Activated CD8-positive, alpha-beta memory T cell treated with anti-CD3 and anti-CD28 coated beads for 4 hours (primary cell): ENCODE data around the gene DDAH2.

Experiments
- DNase-seq, 2 donors: peaks; one replicate each; pipeline ENCODE4 v3.0.0-alpha.2; 2020; ENCODE audit warnings: low read depth in 2 of 2

DDAH2 gene

GRCh38 chr6:31728767-31729514 lies at the start of gene DDAH2:
Gene DDAH2, minus strand, starts transcription at chr6:31729299. Its CDS starts 138 bp downstream, at chr6:31729161.
- DNase-seq: no peak

- no peak for DNase-seq
These were observed 49.1 kb upstream of the DDAH2 start for GRCh38 chr6:31778193-31778592.

DNA sequence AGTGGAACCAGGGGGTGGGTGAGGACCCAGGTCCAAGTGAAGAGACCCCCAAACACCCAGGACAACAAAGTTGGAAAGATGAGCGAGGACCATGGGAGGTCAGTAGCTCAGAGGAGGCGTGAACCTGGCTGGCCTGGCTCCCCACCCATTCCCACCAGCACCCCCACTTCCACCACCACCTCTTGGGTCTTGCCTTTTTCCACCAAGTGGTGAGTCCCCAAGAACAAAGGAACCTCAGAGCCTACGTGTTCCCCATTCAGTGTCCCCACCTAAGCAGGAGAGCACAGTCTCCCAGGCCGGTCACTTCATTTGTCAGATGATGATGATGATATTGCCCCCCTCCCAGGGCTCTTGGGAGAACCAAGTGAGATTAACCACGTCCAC lies 48.6 kb upstream of the DDAH2 start:
- no peak for DNase-seq

DNA sequence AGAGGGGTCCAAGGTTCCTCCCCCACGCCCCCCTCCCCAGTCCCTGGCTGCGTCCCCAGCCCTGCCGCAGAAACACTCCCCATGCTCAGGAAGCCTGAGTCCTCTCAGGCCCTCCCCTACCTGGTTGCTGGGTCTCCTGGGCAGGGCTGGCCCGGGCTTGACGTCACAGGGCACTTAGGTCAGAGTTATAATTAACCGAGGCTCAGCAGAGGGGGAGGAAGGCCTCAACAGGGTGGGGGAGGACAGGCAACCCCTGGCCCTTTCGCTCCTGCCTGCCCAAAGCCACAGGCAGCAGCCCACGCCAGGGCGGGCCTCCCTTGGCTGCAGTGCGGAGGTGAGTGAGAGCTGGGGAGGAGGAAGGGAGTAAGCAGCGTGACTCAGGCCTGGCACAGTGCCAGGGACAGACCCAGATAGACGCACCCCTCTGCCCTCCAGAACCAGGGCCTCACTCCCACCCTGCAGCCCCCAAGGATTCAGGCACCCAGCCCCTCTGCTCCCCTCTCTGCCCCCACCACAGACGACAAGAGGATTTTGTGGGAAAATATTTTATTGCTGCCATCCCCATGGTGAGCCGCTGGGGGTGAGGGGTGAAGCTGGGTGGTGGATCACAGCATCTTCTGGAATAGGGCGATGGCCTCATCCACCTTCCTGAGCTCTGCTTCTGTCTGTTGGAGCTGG lies 48.0 kb upstream of the DDAH2 start, which contains the start of gene VWA7:
Gene VWA7, minus strand, starts transcription at position 340 of the 678 bp plus-strand sequence. CDS start 549 bp downstream, outside the sequence.
- DNase-seq: peak; percentile 68 to 75

DNA sequence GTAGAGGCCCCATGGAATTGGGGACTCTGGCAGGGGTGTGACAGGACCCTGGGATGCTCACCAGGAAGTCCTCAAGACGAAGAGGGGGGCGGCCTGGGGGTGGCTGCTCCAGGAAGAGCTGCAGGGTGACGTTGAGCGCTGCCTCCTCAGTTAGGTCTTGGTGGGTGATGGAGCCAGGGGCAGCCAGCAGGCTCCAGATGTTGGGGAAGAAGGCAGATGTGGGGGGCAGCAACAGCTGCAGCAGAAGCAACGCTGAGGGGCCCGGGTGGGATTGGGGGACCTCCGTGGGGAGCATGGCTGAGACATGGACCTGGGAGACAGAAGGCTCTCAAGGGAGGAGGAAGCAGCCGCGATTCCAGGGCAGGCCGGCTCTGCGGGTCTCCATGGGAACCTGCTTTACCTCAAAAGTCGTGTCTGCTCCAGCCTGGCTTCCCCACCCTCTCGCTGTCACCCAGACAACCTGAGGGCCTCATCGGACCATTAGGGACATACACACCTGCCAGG lies 47.4 kb upstream of the DDAH2 start:
- DNase-seq: no peak

GRCh38 chr6:31775633-31776484 lies 46.8 kb upstream of the DDAH2 start:
- no peak for DNase-seq

DNA sequence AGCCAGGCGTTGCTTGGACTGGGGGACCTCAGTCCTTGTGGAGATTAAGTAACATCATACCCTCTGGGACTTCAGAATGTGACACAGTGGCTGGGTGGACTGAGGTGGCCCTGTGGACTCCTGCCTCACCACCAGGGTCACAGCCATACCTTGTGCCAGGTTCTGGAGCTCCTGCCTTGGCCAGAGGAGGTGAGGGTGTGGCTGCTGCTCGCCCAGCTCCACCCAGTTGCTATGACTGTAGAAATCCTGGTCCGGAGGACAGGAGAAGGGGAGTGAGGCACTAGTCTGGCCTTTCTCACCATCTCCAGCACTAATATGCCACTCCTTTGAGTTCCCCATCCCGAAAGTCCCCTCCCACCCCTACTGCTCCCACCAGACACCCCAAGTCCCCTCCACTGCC lies 46.1 kb upstream of the DDAH2 start:
- no peak for DNase-seq

GRCh38 chr6:31771992-31772358 lies 42.9 kb upstream of the DDAH2 start:
- peak in 1 of 2 donors; percentile 22 for DNase-seq

GRCh38 chr6:31770860-31771259 lies 41.8 kb upstream of the DDAH2 start:
- DNase-seq: no peak

- DNase-seq: peak; percentile 53 to 61
These were observed 40.7 kb upstream of the DDAH2 start for GRCh38 chr6:31769684-31770371.

GRCh38 chr6:31768363-31769257 lies 39.5 kb upstream of the DDAH2 start:
- DNase-seq: no peak

GRCh38 chr6:31767096-31767645 lies 38.1 kb upstream of the DDAH2 start:
- no peak for DNase-seq

DNA sequence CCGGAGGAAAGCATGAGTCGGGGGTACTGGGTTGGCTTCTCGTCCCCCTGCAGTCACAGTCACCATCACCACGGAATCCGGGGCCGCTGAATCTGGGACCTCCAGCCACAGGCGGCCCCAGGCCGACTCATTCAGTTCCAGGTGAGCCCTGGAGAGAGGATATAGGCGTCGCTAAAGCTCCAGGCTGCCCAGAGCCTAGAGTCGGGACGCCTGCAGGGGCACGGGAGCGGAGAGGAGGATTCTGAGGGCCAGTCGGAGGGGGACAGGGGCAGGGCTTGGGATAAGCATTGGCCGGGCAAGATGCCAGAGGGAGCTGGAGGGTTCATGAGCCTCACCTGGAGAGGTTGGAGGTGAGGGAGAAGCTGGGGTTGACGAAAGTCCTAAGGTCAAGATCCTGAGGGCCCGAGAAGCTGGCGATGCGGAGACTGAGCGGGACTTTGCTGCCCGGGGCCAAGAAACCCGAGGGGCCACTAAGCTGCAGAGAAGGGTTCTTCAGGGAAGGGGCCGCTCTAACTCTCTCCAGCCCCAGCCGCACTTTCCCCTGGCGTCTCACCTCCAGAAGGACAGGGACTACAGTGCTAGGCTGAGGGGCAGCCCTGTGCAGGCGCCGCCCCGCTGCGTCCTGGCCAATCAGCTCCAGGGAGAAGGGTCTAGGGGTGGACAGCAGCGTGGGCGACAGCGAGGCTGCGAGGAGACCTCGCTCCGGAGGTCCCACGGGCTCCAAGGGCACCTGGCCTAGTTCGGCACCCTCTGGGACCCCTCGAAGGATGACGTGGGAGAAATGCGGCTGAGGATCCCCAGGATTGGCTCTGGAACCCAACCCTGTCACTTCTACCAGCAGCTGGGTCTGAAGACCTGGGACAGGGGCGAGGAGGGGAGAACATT lies 37.1 kb upstream of the DDAH2 start:
- no peak for DNase-seq

- DNase-seq: no peak
These were observed 36.4 kb upstream of the DDAH2 start for GRCh38 chr6:31765559-31765909.

- no peak for DNase-seq
These were observed 35.1 kb upstream of the DDAH2 start for GRCh38 chr6:31764198-31764597.

GRCh38 chr6:31763619-31763940 lies 34.5 kb upstream of the DDAH2 start:
- no peak for DNase-seq

GRCh38 chr6:31762878-31763618 lies 33.9 kb upstream of the DDAH2 start:
- no peak for DNase-seq

GRCh38 chr6:31762356-31762755 lies 33.3 kb upstream of the DDAH2 start, which contains the start of gene SAPCD1:
Gene SAPCD1, plus strand, starts transcription at chr6:31762656. Its CDS starts 399 bp downstream, at chr6:31763055.
- no peak for DNase-seq

DNA sequence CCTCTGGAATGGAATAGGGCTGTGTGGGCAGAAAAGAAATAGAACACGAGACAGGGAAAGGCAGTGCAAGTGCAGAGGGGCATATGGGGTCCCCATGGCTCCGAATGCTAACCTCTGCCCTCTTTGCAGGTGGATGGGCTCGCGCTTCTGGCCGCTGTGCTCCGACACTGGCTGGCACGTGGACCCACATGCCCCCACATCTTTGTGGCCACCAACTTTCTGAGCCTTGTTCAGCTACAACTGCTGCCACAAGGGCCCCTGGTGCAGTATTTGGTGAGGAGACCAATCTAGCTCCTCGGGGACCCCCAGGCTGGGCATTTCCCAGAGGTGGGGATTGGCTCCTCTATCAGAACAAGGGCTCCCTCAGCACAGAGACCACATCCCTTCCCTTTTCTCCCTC lies 32.2 kb upstream of the DDAH2 start:
- no peak for DNase-seq
